ENCODE measurements around the gene VN1R5. TPM values are rescaled to one million over a fixed set of nuclear protein-coding genes. Genes with fewer than 3 reads are reported as not detected.
"Not testable (repeated sequence)": the region's sequence is repeated elsewhere in the genome, so short reads cannot be mapped to it uniquely, and the experiment has no call there.

The VN1R5 gene
- not detected for polyA plus RNA-seq (2012; ENCODE audit: missing spikeins)

GRCh38 chr1:247255772-247256171, at the start of gene VN1R5:
Gene VN1R5 (plus strand): TSS chr1:247256072.
- FAIRE-seq; DNase-seq (ENCODE audit: insufficient read length): not testable (repeated sequence)

DNA sequence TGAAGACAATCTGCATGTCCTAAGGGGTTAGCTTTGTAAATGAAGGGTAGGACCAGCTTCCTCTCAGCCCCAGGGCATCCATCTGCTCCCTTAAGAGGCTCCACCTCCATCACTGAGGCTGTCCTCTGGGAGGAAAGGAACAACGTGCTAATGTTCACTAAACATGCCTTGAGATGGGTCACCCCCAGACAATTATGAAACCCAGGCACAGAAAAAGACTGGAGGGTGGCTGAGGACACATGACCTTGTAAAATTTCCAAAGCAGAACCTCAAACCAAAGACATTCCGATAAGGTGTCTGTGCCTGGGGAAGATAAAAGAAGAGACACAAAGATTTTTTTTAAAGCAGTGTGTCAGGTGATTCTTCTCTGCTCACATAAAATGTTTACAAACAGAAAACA, 46.5 kb upstream of the VN1R5 start:
- FAIRE-seq (no peak), DNase-seq (ENCODE audit: insufficient read length) (no peak)
- TF ChIP-seq POLR2AphosphoS5 (IDR thresholded peaks at IDR 0.05; ENCODE audit: low read depth, low read length) (no peak), TAF1 (IDR thresholded peaks at IDR 0.05; ENCODE audit: borderline replicate concordance, low read depth, low read length) (no peak), POLR2A (IDR thresholded peaks at IDR 0.05; ENCODE audit: low read depth, low read length) (no peak)

DNA sequence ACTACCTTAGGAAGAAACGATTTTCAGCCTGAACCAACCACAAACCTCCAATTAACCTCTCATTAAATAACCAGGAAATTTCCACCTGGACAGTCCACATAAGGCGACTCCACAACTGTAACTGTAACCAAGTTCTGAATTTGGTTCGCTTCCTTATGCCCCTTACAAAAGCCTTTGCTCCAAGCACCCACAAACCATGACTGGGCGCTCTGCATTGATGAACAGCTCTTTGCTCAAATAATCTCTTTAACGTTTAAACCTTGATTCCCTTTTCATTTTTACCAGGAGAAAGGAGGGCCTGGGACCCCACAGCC, 45.9 kb upstream of the VN1R5 start:
- FAIRE-seq (no peak), DNase-seq (ENCODE audit: insufficient read length) (no peak)
- TF ChIP-seq POLR2AphosphoS5 (IDR thresholded peaks at IDR 0.05; ENCODE audit: low read depth, low read length) (no peak), POLR2A (IDR thresholded peaks at IDR 0.05; ENCODE audit: low read depth, low read length) (no peak), TAF1 (IDR thresholded peaks at IDR 0.05; ENCODE audit: borderline replicate concordance, low read depth, low read length) (no peak)

GRCh38 chr1:247210376-247211117, 45.3 kb upstream of the VN1R5 start:
- FAIRE-seq (peak; percentile 97), DNase-seq (ENCODE audit: insufficient read length) (peak; percentile 77)
- TF ChIP-seq TAF1 (IDR thresholded peaks at IDR 0.05; ENCODE audit: borderline replicate concordance, low read depth, low read length), result no peak; the same call in 1 of the 2 replicates
- TF ChIP-seq POLR2A (IDR thresholded peaks at IDR 0.05; ENCODE audit: low read depth, low read length), result peak; percentile 88
- peak; percentile 90 for TF ChIP-seq POLR2AphosphoS5 (IDR thresholded peaks at IDR 0.05; ENCODE audit: low read depth, low read length)

DNA sequence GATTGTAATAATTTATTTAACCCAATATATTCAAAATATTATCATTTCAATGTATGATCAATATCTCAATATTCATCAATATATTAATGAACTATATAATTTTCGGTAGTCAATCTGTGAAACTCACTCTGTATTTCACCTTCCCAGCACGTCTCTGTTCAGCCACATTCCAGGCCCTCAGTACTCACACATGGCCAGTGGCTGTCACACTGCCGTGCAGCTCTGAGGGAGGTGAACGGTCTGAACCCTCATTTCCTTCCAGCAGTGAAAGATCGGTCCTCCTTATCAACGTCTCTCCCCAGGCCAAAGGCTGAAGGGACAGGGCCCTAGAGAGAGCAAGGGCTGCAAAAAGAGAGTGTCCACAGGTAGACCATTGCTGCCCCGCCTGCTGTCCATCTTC, 44.5 kb upstream of the VN1R5 start:
- peak; percentile 48 for FAIRE-seq
- DNase-seq (ENCODE audit: insufficient read length), result no peak
- TF ChIP-seq TAF1 (IDR thresholded peaks at IDR 0.05; ENCODE audit: borderline replicate concordance, low read depth, low read length) (no peak), POLR2AphosphoS5 (IDR thresholded peaks at IDR 0.05; ENCODE audit: low read depth, low read length) (no peak), POLR2A (IDR thresholded peaks at IDR 0.05; ENCODE audit: low read depth, low read length) (no peak)

DNA sequence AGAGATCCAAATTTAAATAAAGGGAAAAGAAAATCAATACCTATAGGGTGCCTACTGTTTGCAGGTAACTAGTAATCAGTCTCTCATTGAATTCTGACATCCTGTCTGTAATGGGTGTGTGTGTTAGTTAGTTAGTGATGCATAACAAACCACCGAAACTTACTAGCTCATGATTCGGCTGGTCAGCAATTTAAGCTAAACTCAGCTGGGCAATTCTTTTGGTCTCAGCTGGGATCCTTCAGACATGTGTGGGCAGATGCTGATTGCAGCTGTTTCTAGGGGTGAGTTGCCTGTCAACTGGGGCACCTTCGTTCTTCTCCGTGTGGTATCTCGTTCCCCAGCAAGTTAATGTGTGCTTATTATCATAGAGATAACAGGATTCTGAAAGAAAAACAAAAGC, 43.9 kb upstream of the VN1R5 start:
- DNase-seq (ENCODE audit: insufficient read length) (no peak), FAIRE-seq (peak; percentile 97)
- TF ChIP-seq POLR2A (IDR thresholded peaks at IDR 0.05; ENCODE audit: low read depth, low read length), result no peak
- no peak for TF ChIP-seq POLR2AphosphoS5 (IDR thresholded peaks at IDR 0.05; ENCODE audit: low read depth, low read length)
- no peak for TF ChIP-seq TAF1 (IDR thresholded peaks at IDR 0.05; ENCODE audit: borderline replicate concordance, low read depth, low read length)

- no peak for TF ChIP-seq POLR2A (IDR thresholded peaks at IDR 0.05; ENCODE audit: low read depth, low read length)
- no peak for TF ChIP-seq POLR2AphosphoS5 (IDR thresholded peaks at IDR 0.05; ENCODE audit: low read depth, low read length)
- TF ChIP-seq TAF1 (IDR thresholded peaks at IDR 0.05; ENCODE audit: borderline replicate concordance, low read depth, low read length), result no peak
- peak; percentile 71 for FAIRE-seq
- DNase-seq (ENCODE audit: insufficient read length), result no peak
Observed at GRCh38 chr1:247212627-247213617, 43.0 kb upstream of the VN1R5 start.

- no peak for TF ChIP-seq TAF1 (IDR thresholded peaks at IDR 0.05; ENCODE audit: borderline replicate concordance, low read depth, low read length)
- TF ChIP-seq POLR2AphosphoS5 (IDR thresholded peaks at IDR 0.05; ENCODE audit: low read depth, low read length), result no peak
- no peak for TF ChIP-seq POLR2A (IDR thresholded peaks at IDR 0.05; ENCODE audit: low read depth, low read length)
- FAIRE-seq (no peak), DNase-seq (ENCODE audit: insufficient read length) (no peak)
Observed at GRCh38 chr1:247216261-247216660, 39.6 kb upstream of the VN1R5 start.

DNA sequence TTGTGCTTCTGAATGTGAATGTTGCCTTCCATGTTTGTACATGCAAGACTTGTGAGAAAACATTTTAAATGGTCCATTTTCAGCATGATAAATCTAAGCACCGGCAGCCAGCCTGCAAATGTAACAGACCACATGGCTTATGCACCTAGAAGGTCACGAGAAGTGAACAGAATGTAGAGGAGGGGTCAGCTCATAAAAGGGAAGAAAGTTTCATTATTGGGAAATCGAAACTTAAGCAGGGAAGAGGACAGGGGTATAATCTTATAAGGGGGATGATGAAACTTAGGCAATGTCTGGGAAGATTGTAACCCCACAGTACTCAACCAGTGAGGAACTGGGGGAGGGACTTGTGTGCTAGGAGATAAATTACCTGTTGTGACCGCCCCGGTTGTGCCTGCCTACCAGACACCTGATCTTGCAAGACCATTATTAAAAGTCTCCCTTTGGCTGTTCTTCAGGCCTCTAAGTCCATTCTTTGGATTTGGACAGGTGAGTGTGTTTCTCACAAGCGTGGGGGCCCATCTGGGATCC, 37.7 kb upstream of the VN1R5 start:
- DNase-seq (ENCODE audit: insufficient read length), result no peak
- TF ChIP-seq POLR2A (IDR thresholded peaks at IDR 0.05; ENCODE audit: low read depth, low read length) (no peak), TAF1 (IDR thresholded peaks at IDR 0.05; ENCODE audit: borderline replicate concordance, low read depth, low read length) (no peak), POLR2AphosphoS5 (IDR thresholded peaks at IDR 0.05; ENCODE audit: low read depth, low read length) (no peak)
- FAIRE-seq, result peak; percentile 27

DNA sequence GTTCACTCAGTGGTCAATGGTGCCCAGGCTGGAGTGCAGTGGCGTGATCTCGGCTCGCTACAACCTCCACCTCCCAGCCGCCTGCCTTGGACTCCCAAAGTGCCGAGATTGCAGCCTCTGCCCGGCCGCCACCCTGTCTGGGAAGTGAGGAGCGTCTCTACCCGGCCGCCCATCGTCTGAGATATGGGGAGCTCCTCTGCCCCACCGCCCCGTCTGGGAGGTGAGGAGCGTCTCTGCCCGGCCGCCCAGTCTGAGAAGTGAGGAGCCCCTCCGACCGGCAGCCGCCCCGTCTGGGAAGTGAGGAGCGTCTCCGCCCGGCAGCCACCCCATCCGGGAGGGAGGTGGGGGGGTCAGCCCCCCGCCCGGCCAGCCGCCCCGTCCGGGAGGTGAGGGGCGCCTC, 35.6 kb upstream of the VN1R5 start:
- FAIRE-seq, result not testable (repeated sequence)

DNA sequence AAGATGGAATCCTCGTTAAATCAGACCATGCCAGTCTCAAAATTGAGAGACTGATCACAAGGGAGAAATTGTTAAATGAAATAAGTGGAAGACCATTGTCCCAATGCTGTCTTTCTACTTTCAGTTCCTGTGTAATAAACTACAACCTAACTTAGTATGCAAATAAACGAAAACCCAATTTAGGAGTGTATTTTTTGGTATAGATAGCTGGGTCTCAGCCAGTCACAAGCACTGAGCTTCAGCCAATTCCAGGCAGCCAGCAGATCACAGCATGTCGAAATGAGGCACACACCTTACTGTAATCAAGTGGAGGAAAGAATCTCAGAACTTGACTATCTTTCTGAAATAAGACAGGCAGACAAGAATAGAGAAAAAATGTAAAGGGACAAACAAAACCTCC, 33.0 kb upstream of the VN1R5 start:
- FAIRE-seq (no peak), DNase-seq (ENCODE audit: insufficient read length) (no peak)
- no peak for TF ChIP-seq POLR2A (IDR thresholded peaks at IDR 0.05; ENCODE audit: low read depth, low read length)
- TF ChIP-seq POLR2AphosphoS5 (IDR thresholded peaks at IDR 0.05; ENCODE audit: low read depth, low read length), result no peak
- no peak for TF ChIP-seq TAF1 (IDR thresholded peaks at IDR 0.05; ENCODE audit: borderline replicate concordance, low read depth, low read length)

More for the DNA sequence above, 35.6 kb upstream of the VN1R5 start:
- not testable (repeated sequence) for DNase-seq (ENCODE audit: insufficient read length)

DNA sequence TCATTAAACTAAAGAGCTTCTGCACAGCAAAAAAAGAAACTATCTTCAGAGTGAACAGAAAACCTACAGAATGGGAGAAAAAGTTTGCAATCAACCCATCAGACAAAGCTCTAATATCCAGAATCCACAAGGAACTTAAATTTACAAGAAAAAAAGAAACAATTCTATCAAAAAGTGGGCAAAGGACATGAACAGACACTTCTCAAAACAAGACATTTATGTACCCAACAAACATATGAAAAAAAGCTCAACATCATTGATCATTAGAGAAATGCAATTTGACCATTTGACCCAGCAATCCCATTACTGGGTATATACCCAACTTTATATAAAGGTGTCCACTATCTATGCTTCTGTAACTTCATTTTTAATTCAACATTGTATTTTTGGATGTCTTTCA, 31.1 kb upstream of the VN1R5 start:
- TF ChIP-seq TAF1 (IDR thresholded peaks at IDR 0.05; ENCODE audit: borderline replicate concordance, low read depth, low read length) (no peak), POLR2A (IDR thresholded peaks at IDR 0.05; ENCODE audit: low read depth, low read length) (no peak), POLR2AphosphoS5 (IDR thresholded peaks at IDR 0.05; ENCODE audit: low read depth, low read length) (no peak)
- DNase-seq (ENCODE audit: insufficient read length) (no peak), FAIRE-seq (no peak)
